ENCODE measurements around the gene SNU13. TPM values are rescaled to one million over a fixed set of nuclear protein-coding genes. Genes with fewer than 3 reads are reported as not detected.

The SNU13 gene
- total and polyA plus RNA-seq, 2 donors (not counting 1 experiment from before 2014, with no cell fraction given), result 99.0 to 114 TPM

- H3K27me3 ChIP-seq (replicated peaks in 1 of 4; ENCODE audit: control extremely low read depth in 1 of 4, control insufficient read depth in 3 of 4, insufficient read depth in 4 of 4, low read length in 3 of 4), result no peaks in the 10 kb centered on the region
- ChIA-PET POLR2A (no interaction called here), CTCF (no interaction called here)
- Mint-ChIP-seq H3K9me3 (ENCODE audit: insufficient read depth) (no peaks in the 10 kb centered on the region), H3K4me3 (no peak overlapping the region), H3K27me3 (no peaks in the 10 kb centered on the region), H3K27ac (no peak overlapping the region), H3K4me1 (peaks cover 5% of the 10 kb centered on the region)
- H3K4me1 ChIP-seq (ENCODE audit: control insufficient read depth in 2 of 2, insufficient read depth in 2 of 2, low read length in 2 of 2), result no peaks in the 10 kb centered on the region
- no peak overlapping the region for H2AFZ ChIP-seq (ENCODE audit: insufficient read depth, low read depth, low read length, poor library complexity, severe bottlenecking)
- H3K4me3 ChIP-seq (ENCODE audit: control extremely low read depth in 1 of 5, extremely low read depth in 1 of 5, insufficient read depth in 1 of 5, low read depth in 2 of 5, low read length in 4 of 5), result no peak overlapping the region
- H3K79me2 ChIP-seq (ENCODE audit: control insufficient read depth, insufficient read depth, low read length), result peaks cover 29% of the 10 kb centered on the region
- H4K20me1 ChIP-seq (ENCODE audit: control insufficient read depth, insufficient read depth, low read length, poor library complexity, severe bottlenecking), result peaks cover 37% of the 10 kb centered on the region
- no peak overlapping the region for H3K4me2 ChIP-seq (replicated peaks; ENCODE audit: low read depth, low read length, poor library complexity, severe bottlenecking)
- H3K27ac ChIP-seq (ENCODE audit: low read length in 2 of 2), result no peak overlapping the region
- no peak for ATAC-seq (ENCODE audit: low read depth)
- no peak overlapping the region for H3K9ac ChIP-seq (ENCODE audit: low read length)
- intact Hi-C loops (cut with micrococcal nuclease), result no loop called here
- TF ChIP-seq EZH2 (IDR thresholded peaks at IDR 0.05; ENCODE audit: borderline replicate concordance, insufficient read depth, low read depth, low read length, poor library complexity, severe bottlenecking) (no peak), CTCF (IDR thresholded peaks at IDR 0.05) (no peak)
- WGBS (ENCODE audit: insufficient coverage), result no CpG with 5 or more reads among the region's 1 CpG
- no peaks in the 10 kb centered on the region for H3K9me3 ChIP-seq (ENCODE audit: control extremely low read depth in 1 of 3, control insufficient read depth in 2 of 3, insufficient read depth in 1 of 3, low read length in 2 of 3)
- H3K36me3 ChIP-seq (replicated peaks in 1 of 2; ENCODE audit: control extremely low read depth in 1 of 2, control insufficient read depth in 1 of 2, extremely low read depth in 1 of 2, insufficient read depth in 2 of 2, low read length in 1 of 2), result peaks cover 16 to 71% of the 10 kb centered on the region in 2 experiments
- DNase-seq, result no peak
These were observed 40.2 kb downstream of the SNU13 start for GRCh38 chr22:41648432-41648831.

GRCh38 chr22:41647771-41648170, 40.9 kb downstream of the SNU13 start:
- no peaks in the 10 kb centered on the region for H3K4me1 ChIP-seq (ENCODE audit: control insufficient read depth in 2 of 2, insufficient read depth in 2 of 2, low read length in 2 of 2)
- peaks cover 33% of the 10 kb centered on the region for H3K79me2 ChIP-seq (ENCODE audit: control insufficient read depth, insufficient read depth, low read length)
- H4K20me1 ChIP-seq (ENCODE audit: control insufficient read depth, insufficient read depth, low read length, poor library complexity, severe bottlenecking), result peaks cover 31% of the 10 kb centered on the region
- DNase-seq (no peak), ATAC-seq (ENCODE audit: low read depth) (no peak)
- H3K4me3 ChIP-seq (ENCODE audit: control extremely low read depth in 1 of 5, extremely low read depth in 1 of 5, insufficient read depth in 1 of 5, low read depth in 2 of 5, low read length in 4 of 5), result no peak overlapping the region
- no peak overlapping the region for H3K9ac ChIP-seq (ENCODE audit: low read length)
- H3K27me3 Mint-ChIP-seq, result no peaks in the 10 kb centered on the region
- no CpG with 5 or more reads among the region's 3 CpGs for WGBS (ENCODE audit: insufficient coverage)
- H3K4me1 Mint-ChIP-seq, result peaks cover 5% of the 10 kb centered on the region
- H3K4me3 Mint-ChIP-seq, result no peak overlapping the region
- H2AFZ ChIP-seq (ENCODE audit: insufficient read depth, low read depth, low read length, poor library complexity, severe bottlenecking), result no peak overlapping the region
- no peaks in the 10 kb centered on the region for H3K27me3 ChIP-seq (replicated peaks in 1 of 4; ENCODE audit: control extremely low read depth in 1 of 4, control insufficient read depth in 3 of 4, insufficient read depth in 4 of 4, low read length in 3 of 4)
- H3K27ac Mint-ChIP-seq, result no peak overlapping the region
- ChIA-PET CTCF (no interaction called here), POLR2A (no interaction called here)
- TF ChIP-seq EZH2 (IDR thresholded peaks at IDR 0.05; ENCODE audit: borderline replicate concordance, insufficient read depth, low read depth, low read length, poor library complexity, severe bottlenecking), result no peak
- no peak for TF ChIP-seq CTCF (IDR thresholded peaks at IDR 0.05)
- H3K9me3 ChIP-seq (ENCODE audit: control extremely low read depth in 1 of 3, control insufficient read depth in 2 of 3, insufficient read depth in 1 of 3, low read length in 2 of 3), result no peaks in the 10 kb centered on the region
- H3K9me3 Mint-ChIP-seq (ENCODE audit: insufficient read depth), result no peaks in the 10 kb centered on the region
- H3K36me3 ChIP-seq (replicated peaks in 1 of 2; ENCODE audit: control extremely low read depth in 1 of 2, control insufficient read depth in 1 of 2, extremely low read depth in 1 of 2, insufficient read depth in 2 of 2, low read length in 1 of 2), result peaks cover 16 to 65% of the 10 kb centered on the region in 2 experiments
- H3K27ac ChIP-seq (ENCODE audit: low read length in 2 of 2), result no peak overlapping the region
- intact Hi-C loops (cut with micrococcal nuclease), result no loop called here
- no peak overlapping the region for H3K4me2 ChIP-seq (replicated peaks; ENCODE audit: low read depth, low read length, poor library complexity, severe bottlenecking)

All from B cell (primary cell).